Fibroblast of lung (primary cell): ENCODE results near the gene TBX1.

Experiments used
- CTCF ChIP-seq, 2 donors: IDR thresholded peaks in 1 of 2; conservative IDR thresholded peaks in 1 of 2; 1 replicate in 1 of 2; 2 replicates in 1 of 2; pipeline ENCODE4 v1.5.1; 2011 to 2012; ENCODE audit warnings: low read length in 2 of 2, control low read depth in 1 of 2, inconsistent platforms in 1 of 2, low read depth in 1 of 2, mild to moderate bottlenecking in 1 of 2
- EZH2 ChIP-seq: IDR thresholded peaks from 2 replicates; pipeline ENCODE4 v1.5.1; 2012; ENCODE audit warnings: low read length, control low read depth, mild to moderate bottlenecking; ENCODE audit errors: missing control alignments

DNA sequence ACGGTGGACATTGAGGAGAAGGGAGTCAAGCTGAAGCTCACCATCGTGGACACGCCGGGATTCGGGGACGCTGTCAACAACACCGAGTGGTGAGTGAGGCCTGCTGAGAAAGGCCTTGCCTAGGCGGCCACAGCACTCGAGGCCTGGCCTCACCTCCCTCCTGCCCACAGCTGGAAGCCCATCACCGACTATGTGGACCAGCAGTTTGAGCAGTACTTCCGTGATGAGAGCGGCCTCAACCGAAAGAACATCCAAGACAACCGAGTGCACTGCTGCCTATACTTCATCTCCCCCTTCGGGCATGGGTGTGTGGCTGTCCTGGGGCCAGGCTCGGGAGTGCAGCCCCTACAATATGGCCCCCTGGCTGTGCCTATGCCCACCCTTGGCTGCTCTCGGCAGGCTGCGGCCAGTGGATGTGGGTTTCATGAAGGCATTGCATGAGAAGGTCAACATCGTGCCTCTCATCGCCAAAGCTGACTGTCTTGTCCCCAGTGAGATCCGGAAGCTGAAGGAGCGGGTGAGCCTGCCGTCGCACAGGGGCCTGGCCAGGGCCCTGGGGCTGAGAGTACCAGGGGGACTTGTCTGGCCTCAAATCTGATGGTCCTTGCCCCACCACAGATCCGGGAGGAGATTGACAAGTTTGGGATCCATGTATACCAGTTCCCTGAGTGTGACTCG lies 40.3 kb upstream of the TBX1 start:
- TF ChIP-seq CTCF (conservative IDR thresholded peaks at IDR 0.05 in 1 of 2, IDR thresholded peaks at IDR 0.05 in 1 of 2; ENCODE audit: low read depth in 1 of 2, low read length in 2 of 2): no peak
- no peak for TF ChIP-seq EZH2
